Mesenchymal stem cell (in vitro differentiated cells and primary cell): ENCODE measurements around the gene CCDC188.

Source experiments
- DNase-seq: peaks from one replicate; pipeline ENCODE4 v3.0.0-alpha.2; 2013
- H2AFZ ChIP-seq: one replicate; pipeline ENCODE4 v1.6.1; 2013; ENCODE audit warnings: low read depth, mild to moderate bottlenecking, control low read depth, inconsistent platforms, low read length, moderate library complexity
- H2AK5ac ChIP-seq: 2 replicates; pipeline ENCODE4 v1.6.1; 2013; ENCODE audit warnings: low read length, moderate library complexity, mild to moderate bottlenecking, inconsistent platforms; ENCODE audit not compliant: severe bottlenecking
- H2BK120ac ChIP-seq: one replicate; pipeline ENCODE4 v1.6.1; 2013; ENCODE audit warnings: low read depth, mild to moderate bottlenecking, inconsistent platforms, low read length, moderate library complexity
- H2BK12ac ChIP-seq, 2 experiments: one replicate each; pipeline ENCODE4 v1.6.1; 2013; ENCODE audit warnings: inconsistent platforms in 2 of 2, low read length in 2 of 2, mild to moderate bottlenecking in 2 of 2, moderate library complexity in 2 of 2, control low read depth in 1 of 2
- H2BK15ac ChIP-seq: one replicate; pipeline ENCODE4 v1.6.1; 2013; ENCODE audit warnings: mild to moderate bottlenecking, low read depth, inconsistent platforms; ENCODE audit not compliant: poor library complexity, severe bottlenecking
- H2BK5ac ChIP-seq: 2 replicates; pipeline ENCODE4 v1.6.1; 2013; ENCODE audit warnings: low read depth, mild to moderate bottlenecking, low read length, control low read depth, inconsistent platforms; ENCODE audit not compliant: poor library complexity, severe bottlenecking
- H3K14ac ChIP-seq, 2 experiments: one replicate each; pipeline ENCODE4 v1.6.1; 2013; ENCODE audit warnings: inconsistent platforms in 2 of 2, low read length in 2 of 2, control low read depth in 1 of 2, mild to moderate bottlenecking in 1 of 2, moderate library complexity in 1 of 2
- H3K18ac ChIP-seq, 2 experiments: one replicate each; pipeline ENCODE4 v1.6.1; 2013; ENCODE audit warnings: inconsistent platforms in 2 of 2, low read length in 2 of 2, control low read depth in 1 of 2, low read depth in 1 of 2, mild to moderate bottlenecking in 1 of 2
- H3K23ac ChIP-seq, 2 experiments: one replicate each; pipeline ENCODE4 v1.6.1; 2013; ENCODE audit warnings: inconsistent platforms in 2 of 2, low read length in 2 of 2, mild to moderate bottlenecking in 2 of 2, moderate library complexity in 2 of 2, control low read depth in 1 of 2
- H3K27ac ChIP-seq: 2 replicates; pipeline ENCODE4 v1.5.1; 2013; ENCODE audit warnings: mild to moderate bottlenecking, moderate library complexity, low read length, control low read depth, inconsistent platforms; ENCODE audit not compliant: poor library complexity, severe bottlenecking
- H3K27me3 ChIP-seq, 2 experiments: 2 replicates each; pipeline versions ENCODE4 v1.6.1 to v1.7.0; 2013; ENCODE audit warnings: low read length in 2 of 2, mild to moderate bottlenecking in 2 of 2, moderate library complexity in 2 of 2, control low read depth in 1 of 2, inconsistent platforms in 1 of 2; ENCODE audit not compliant: control insufficient read depth in 1 of 2, insufficient read depth in 1 of 2
- H3K36me3 ChIP-seq, 2 experiments: 2 replicates each; pipeline versions ENCODE4 v1.6.1 to v1.7.0; 2013; ENCODE audit warnings: low read length in 2 of 2, control low read depth in 1 of 2, inconsistent platforms in 1 of 2, low read depth in 1 of 2, mild to moderate bottlenecking in 1 of 2; ENCODE audit not compliant: insufficient read depth in 2 of 2, control insufficient read depth in 1 of 2
- H3K4ac ChIP-seq, 2 experiments: one replicate each; pipeline ENCODE4 v1.6.1; 2013; ENCODE audit warnings: inconsistent platforms in 2 of 2, low read length in 2 of 2, mild to moderate bottlenecking in 2 of 2, moderate library complexity in 2 of 2, control low read depth in 1 of 2, low read depth in 1 of 2
- H3K4me1 ChIP-seq: 2 replicates; pipeline ENCODE4 v1.6.1; 2013; ENCODE audit warnings: low read depth, low read length, control low read depth; ENCODE audit not compliant: control insufficient read depth, insufficient read depth
- H3K4me2 ChIP-seq: 2 replicates; pipeline ENCODE4 v1.6.1; 2013; ENCODE audit warnings: low read length, mild to moderate bottlenecking, inconsistent platforms; ENCODE audit not compliant: poor library complexity, severe bottlenecking
- H3K4me3 ChIP-seq, 2 experiments: 2 replicates each; pipeline versions ENCODE4 v1.5.1 to v1.7.0; 2013; ENCODE audit warnings: low read length in 2 of 2, mild to moderate bottlenecking in 2 of 2, control low read depth in 1 of 2, low read depth in 1 of 2; ENCODE audit not compliant: insufficient read depth in 1 of 2
- H3K79me1 ChIP-seq: replicated peaks from 2 replicates; pipeline ENCODE4 v1.6.1; 2013; ENCODE audit warnings: mild to moderate bottlenecking, control low read depth, low read length, inconsistent platforms; ENCODE audit not compliant: poor library complexity, severe bottlenecking
- H3K9ac ChIP-seq: 2 replicates; pipeline ENCODE4 v1.7.0; 2013; ENCODE audit warnings: mild to moderate bottlenecking, low read length, moderate library complexity
- H3K9me3 ChIP-seq: 2 replicates; pipeline ENCODE4 v1.7.0; 2013; ENCODE audit warnings: mild to moderate bottlenecking, low read length; ENCODE audit not compliant: control insufficient read depth
- H4K8ac ChIP-seq: one replicate; pipeline ENCODE4 v1.6.1; 2013; ENCODE audit warnings: inconsistent platforms, mild to moderate bottlenecking, low read length, moderate library complexity
- H4K91ac ChIP-seq: one replicate; pipeline ENCODE4 v1.6.1; 2013; ENCODE audit warnings: mild to moderate bottlenecking, low read length, inconsistent platforms
- WGBS: methylation state at CpG from one replicate; pipeline ENCODE4 v1.1.7; 2013; ENCODE audit warnings: mixed read lengths; 5-methylcytosine and 5-hydroxymethylcytosine counted together

Gene CCDC188

GRCh38 chr22:20128619-20128901 lies 22.3 kb downstream of the CCDC188 start:
- no peak overlapping the region for H2BK15ac ChIP-seq
- no peak overlapping the region for H3K4me3 ChIP-seq
- no peak overlapping the region for H3K27ac ChIP-seq
- H3K14ac ChIP-seq, result no peak overlapping the region
- DNase-seq, result no peak
- no peak overlapping the region for H2BK120ac ChIP-seq
- 86% methylated on average over 2 of the region's 2 CpGs for WGBS
- peaks cover 20% of the 10 kb centered on the region for H3K79me1 ChIP-seq
- H2AK5ac ChIP-seq, result no peak overlapping the region
- H3K4me2 ChIP-seq, result no peak overlapping the region
- H3K9me3 ChIP-seq, result no peaks in the 10 kb centered on the region
- H2BK5ac ChIP-seq, result no peak overlapping the region
- H3K36me3 ChIP-seq, result peaks cover 44 to 49% of the 10 kb centered on the region in 2 experiments
- no peak overlapping the region for H4K91ac ChIP-seq
- H3K4me1 ChIP-seq, result peaks cover 22% of the 10 kb centered on the region
- no peak overlapping the region for H2BK12ac ChIP-seq
- H3K18ac ChIP-seq, result no peak overlapping the region
- H3K23ac ChIP-seq, result no peak overlapping the region
- no peak overlapping the region for H4K8ac ChIP-seq
- H3K4ac ChIP-seq, result no peak overlapping the region
- H2AFZ ChIP-seq, result no peak overlapping the region
- H3K9ac ChIP-seq, result no peak overlapping the region
- H3K27me3 ChIP-seq, result no peaks in the 10 kb centered on the region

GRCh38 chr22:20127869-20128618 lies 22.8 kb downstream of the CCDC188 start:
- no peak overlapping the region for H2BK12ac ChIP-seq
- H3K9me3 ChIP-seq, result no peaks in the 10 kb centered on the region
- H3K14ac ChIP-seq, result no peak overlapping the region
- H3K4me2 ChIP-seq, result no peak overlapping the region
- 94% methylated on average over 17 of the region's 17 CpGs for WGBS
- H4K91ac ChIP-seq, result no peak overlapping the region
- H2AK5ac ChIP-seq, result no peak overlapping the region
- H3K4ac ChIP-seq, result no peak overlapping the region
- H3K36me3 ChIP-seq, result peaks cover 45 to 54% of the 10 kb centered on the region in 2 experiments
- peaks cover 22% of the 10 kb centered on the region for H3K79me1 ChIP-seq
- H3K18ac ChIP-seq, result no peak overlapping the region
- H2BK15ac ChIP-seq, result no peak overlapping the region
- H3K4me3 ChIP-seq, result no peak overlapping the region
- H3K4me1 ChIP-seq, result peaks cover 19% of the 10 kb centered on the region
- H4K8ac ChIP-seq, result no peak overlapping the region
- H3K9ac ChIP-seq, result no peak overlapping the region
- no peak overlapping the region for H3K27ac ChIP-seq
- H3K27me3 ChIP-seq, result no peaks in the 10 kb centered on the region
- no peak for DNase-seq
- H3K23ac ChIP-seq, result no peak overlapping the region
- H2BK120ac ChIP-seq, result no peak overlapping the region
- no peak overlapping the region for H2AFZ ChIP-seq
- H2BK5ac ChIP-seq, result no peak overlapping the region

GRCh38 chr22:20127318-20127868 lies 23.5 kb downstream of the CCDC188 start:
- no peak overlapping the region for H3K4me2 ChIP-seq
- H4K91ac ChIP-seq, result no peak overlapping the region
- no peak overlapping the region for H3K14ac ChIP-seq
- no peak overlapping the region for H2AFZ ChIP-seq
- no peak overlapping the region for H3K4me3 ChIP-seq
- H3K27me3 ChIP-seq, result no peaks in the 10 kb centered on the region
- peaks cover 14% of the 10 kb centered on the region for H3K4me1 ChIP-seq
- H3K9ac ChIP-seq, result no peak overlapping the region
- H2BK120ac ChIP-seq, result no peak overlapping the region
- H3K4ac ChIP-seq, result no peak overlapping the region
- 98% methylated on average over 15 of the region's 15 CpGs for WGBS
- H3K27ac ChIP-seq, result no peak overlapping the region
- peaks cover 46 to 60% of the 10 kb centered on the region in 2 experiments for H3K36me3 ChIP-seq
- H2BK15ac ChIP-seq, result no peak overlapping the region
- H3K79me1 ChIP-seq, result peaks cover 23% of the 10 kb centered on the region
- H3K23ac ChIP-seq, result no peak overlapping the region
- no peak overlapping the region for H2BK12ac ChIP-seq
- H2BK5ac ChIP-seq, result no peak overlapping the region
- DNase-seq, result no peak
- H4K8ac ChIP-seq, result no peak overlapping the region
- no peak overlapping the region for H2AK5ac ChIP-seq
- no peaks in the 10 kb centered on the region for H3K9me3 ChIP-seq
- H3K18ac ChIP-seq, result no peak overlapping the region

GRCh38 chr22:20126284-20127029 lies 24.4 kb downstream of the CCDC188 start:
- Histone ChIP-seq H3K4me1 (peaks cover 11% of the 10 kb centered on the region), H4K91ac (no peak overlapping the region), H2AFZ (no peak overlapping the region), H3K27ac (no peak overlapping the region), H3K4me2 (no peak overlapping the region), H3K4me3 (no peak overlapping the region), H3K14ac (no peak overlapping the region), H2BK15ac (no peak overlapping the region), H3K9me3 (no peaks in the 10 kb centered on the region), H2BK5ac (no peak overlapping the region), H3K18ac (no peak overlapping the region), H3K79me1 (peaks cover 25% of the 10 kb centered on the region), H3K4ac (no peak overlapping the region), H3K9ac (no peak overlapping the region), H3K27me3 (no peaks in the 10 kb centered on the region), H3K23ac (no peak overlapping the region), H2BK12ac (no peak overlapping the region), H4K8ac (no peak overlapping the region), H2BK120ac (no peak overlapping the region), H3K36me3 (peaks cover 56 to 70% of the 10 kb centered on the region in 2 experiments), H2AK5ac (no peak overlapping the region)
- WGBS, result 95% methylated on average over 18 of the region's 19 CpGs
- no peak for DNase-seq
